Measurements from ENCODE around the gene UQCR11.

The UQCR11 gene

GRCh38 chr19:1636325-1637236 lies 31.3 kb upstream of the UQCR11 start:
- no peak for DNase-seq (ENCODE audit: low read depth in 2 of 2)

- no peak for DNase-seq (ENCODE audit: low read depth in 2 of 2)
Measured at GRCh38 chr19:1634938-1635243, 29.6 kb upstream of the UQCR11 start.

GRCh38 chr19:1634242-1634937 lies 29.1 kb upstream of the UQCR11 start:
- DNase-seq (ENCODE audit: low read depth in 2 of 2): no peak

- DNase-seq (ENCODE audit: low read depth in 2 of 2): no peak
Measured at GRCh38 chr19:1633269-1633826, 28.1 kb upstream of the UQCR11 start.

GRCh38 chr19:1632462-1633268 lies 27.4 kb upstream of the UQCR11 start:
- DNase-seq (ENCODE audit: low read depth in 2 of 2): no peak

GRCh38 chr19:1631557-1632100 lies 26.4 kb upstream of the UQCR11 start:
- DNase-seq (ENCODE audit: low read depth in 2 of 2): no peak

GRCh38 chr19:1630811-1631210 lies 25.5 kb upstream of the UQCR11 start:
- DNase-seq (ENCODE audit: low read depth in 2 of 2): no peak

- no peak for DNase-seq (ENCODE audit: low read depth in 2 of 2)
Measured at GRCh38 chr19:1630012-1630411, 24.8 kb upstream of the UQCR11 start.

- no peak for DNase-seq (ENCODE audit: low read depth in 2 of 2)
Measured at GRCh38 chr19:1629256-1629808, 24.1 kb upstream of the UQCR11 start.

- no peak for DNase-seq (ENCODE audit: low read depth in 2 of 2)
Measured at GRCh38 chr19:1627194-1627593, 21.9 kb upstream of the UQCR11 start.

- no peak for DNase-seq (ENCODE audit: low read depth in 2 of 2)
Measured at GRCh38 chr19:1626417-1627010, 21.3 kb upstream of the UQCR11 start.

- DNase-seq (ENCODE audit: low read depth in 2 of 2): peak; percentile 37 to 40
Measured at GRCh38 chr19:1624458-1624857, 19.2 kb upstream of the UQCR11 start.

- no peak for DNase-seq (ENCODE audit: low read depth in 2 of 2)
Measured at GRCh38 chr19:1622541-1622940, 17.3 kb upstream of the UQCR11 start.

- DNase-seq (ENCODE audit: low read depth in 2 of 2): no peak
Measured at GRCh38 chr19:1622007-1622406, 16.7 kb upstream of the UQCR11 start.

GRCh38 chr19:1621574-1621973 lies 16.3 kb upstream of the UQCR11 start:
- DNase-seq (ENCODE audit: low read depth in 2 of 2): no peak

GRCh38 chr19:1621021-1621420 lies 15.8 kb upstream of the UQCR11 start:
- no peak for DNase-seq (ENCODE audit: low read depth in 2 of 2)

GRCh38 chr19:1620502-1620901 lies 15.2 kb upstream of the UQCR11 start:
- no peak for DNase-seq (ENCODE audit: low read depth in 2 of 2)

GRCh38 chr19:1619703-1620102 lies 14.4 kb upstream of the UQCR11 start:
- no peak for DNase-seq (ENCODE audit: low read depth in 2 of 2)

- DNase-seq (ENCODE audit: low read depth in 2 of 2): no peak
Measured at GRCh38 chr19:1619094-1619439, 13.8 kb upstream of the UQCR11 start.

GRCh38 chr19:1618157-1619093 lies 13.2 kb upstream of the UQCR11 start:
- no peak for DNase-seq (ENCODE audit: low read depth in 2 of 2)
